Cardiac septum (tissue), 1 donor: ENCODE measurements around the gene DNAJC4. TPM values are rescaled to one million over a fixed set of nuclear protein-coding genes. Genes with fewer than 3 reads are reported as not detected.
A peak's percentile ranks its signal among the peaks of the same experiment; 100 is the strongest.

Experiments used
- DNase-seq: peaks from one replicate; pipeline ENCODE4 v3.0.0-alpha.2; 2020; ENCODE audit warnings: low spot score
- intact Hi-C: fragments of 100-400 bp; cut with DNase I; formaldehyde crosslinking; loops from one replicate; pipeline ENCODE4 v1.14.0; 2022
- total RNA-seq: library from RNA; stranded (reverse); fragmentation: NEBNext Ultra II Directional; extraction: Animal tissue kit (Norgen Biotek cat#: 25700); gene quantifications from one replicate; pipeline ENCODE4 v1.2.1, GENCODE V29; 2021
- donor health status: DM: no; HTN: no; CAD: no.

Gene DNAJC4
- total RNA-seq, 1 donor from 2014 or later: 51.9 TPM

DNA sequence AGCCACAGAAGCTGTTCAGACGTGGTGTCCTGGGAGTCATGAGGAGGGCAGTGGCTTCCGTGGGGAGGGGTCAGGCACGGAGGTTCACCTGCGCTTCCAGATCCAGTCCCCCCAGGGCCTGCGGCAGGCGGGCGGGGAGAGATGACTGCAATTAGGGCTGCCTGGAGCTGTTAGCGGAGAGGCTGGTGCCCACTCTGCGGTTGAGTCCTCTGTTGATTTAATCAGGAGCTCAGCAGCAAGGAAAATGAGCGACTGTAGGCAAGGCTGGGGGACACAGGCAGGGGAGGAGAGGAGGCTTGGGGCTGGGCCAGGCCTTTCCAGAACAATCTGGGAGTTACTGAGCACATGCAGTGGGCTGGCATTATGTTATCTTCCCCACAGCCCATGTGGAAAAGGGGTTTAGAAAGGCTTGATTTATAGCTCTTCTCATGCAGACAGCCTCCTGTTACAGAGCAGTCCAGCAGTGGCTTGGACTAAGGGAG lies 34.1 kb downstream of the DNAJC4 start:
- intact Hi-C loops: no loop called here
- no peak for DNase-seq

DNA sequence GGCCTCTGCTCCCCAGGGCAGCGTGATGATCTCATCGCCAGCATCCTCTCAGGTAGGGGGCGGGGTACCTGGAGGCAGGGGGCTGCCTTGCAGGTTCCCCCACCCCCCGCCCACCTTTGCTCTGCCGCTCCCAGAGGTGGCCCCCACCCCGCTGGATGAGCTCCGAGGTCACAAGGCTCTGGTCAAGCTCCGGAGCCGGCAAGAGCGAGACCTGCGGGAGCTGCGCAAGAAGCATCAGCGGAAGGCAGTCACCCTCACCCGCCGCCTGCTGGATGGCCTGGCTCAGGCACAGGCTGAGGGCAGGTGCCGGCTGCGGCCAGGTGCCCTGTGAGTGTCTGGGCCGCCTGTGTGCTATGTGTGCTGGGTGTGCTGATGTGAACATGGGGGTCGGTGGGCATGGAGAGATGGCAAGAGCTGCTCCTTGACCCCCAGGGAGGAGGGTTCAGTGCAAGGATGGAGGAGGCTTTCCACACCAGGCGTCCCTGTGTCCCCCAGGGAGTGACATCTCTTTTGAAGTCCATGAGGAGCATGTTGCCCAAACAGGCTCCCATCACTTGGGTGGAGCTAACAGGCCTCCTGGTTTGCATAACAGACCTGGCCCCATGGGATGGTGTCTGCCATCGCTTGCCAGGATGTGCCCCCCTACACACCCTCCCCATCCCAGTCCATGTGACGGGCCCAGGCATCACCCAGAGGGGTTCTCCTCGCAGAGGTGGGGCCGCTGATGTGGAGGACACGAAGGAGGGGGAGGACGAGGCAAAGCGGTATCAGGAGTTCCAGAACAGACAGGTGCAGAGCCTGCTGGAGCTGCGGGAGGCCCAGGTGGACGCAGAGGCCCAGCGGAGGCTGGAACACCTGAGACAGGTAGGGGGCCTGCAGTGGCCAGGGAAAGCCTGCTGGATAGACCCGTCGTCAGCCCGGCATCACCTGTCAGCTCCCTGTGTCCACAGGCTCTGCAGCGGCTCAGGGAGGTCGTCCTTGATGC lies 35.1 kb downstream of the DNAJC4 start:
- intact Hi-C loops: loop anchor here (5.0 kb wide), 1 partner anchor 37 kb away; the partner anchor contains the start of gene CATSPERZ
- no peak for DNase-seq

DNA sequence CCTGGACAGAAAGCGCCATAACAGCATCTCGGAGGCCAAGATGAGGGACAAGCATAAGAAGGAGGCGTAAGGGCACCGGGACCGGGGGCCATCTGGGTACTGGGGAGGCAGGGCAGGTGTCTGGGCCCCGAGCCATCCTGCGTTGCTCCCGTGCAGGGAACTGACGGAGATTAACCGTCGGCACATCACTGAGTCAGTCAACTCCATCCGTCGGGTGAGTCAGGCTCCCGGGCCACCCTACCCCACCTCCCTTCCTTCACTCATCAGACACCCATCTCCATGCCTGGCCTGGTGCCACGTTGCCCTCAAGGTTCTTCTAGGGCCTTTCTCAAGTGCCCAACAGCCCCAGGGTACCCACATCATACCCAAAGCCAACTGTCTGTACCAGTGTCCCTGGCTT lies 36.0 kb downstream of the DNAJC4 start:
- no peak for DNase-seq
- intact Hi-C loops: loop anchor here (5.0 kb wide), 1 partner anchor 36 kb away; the partner anchor contains the start of gene CATSPERZ

DNA sequence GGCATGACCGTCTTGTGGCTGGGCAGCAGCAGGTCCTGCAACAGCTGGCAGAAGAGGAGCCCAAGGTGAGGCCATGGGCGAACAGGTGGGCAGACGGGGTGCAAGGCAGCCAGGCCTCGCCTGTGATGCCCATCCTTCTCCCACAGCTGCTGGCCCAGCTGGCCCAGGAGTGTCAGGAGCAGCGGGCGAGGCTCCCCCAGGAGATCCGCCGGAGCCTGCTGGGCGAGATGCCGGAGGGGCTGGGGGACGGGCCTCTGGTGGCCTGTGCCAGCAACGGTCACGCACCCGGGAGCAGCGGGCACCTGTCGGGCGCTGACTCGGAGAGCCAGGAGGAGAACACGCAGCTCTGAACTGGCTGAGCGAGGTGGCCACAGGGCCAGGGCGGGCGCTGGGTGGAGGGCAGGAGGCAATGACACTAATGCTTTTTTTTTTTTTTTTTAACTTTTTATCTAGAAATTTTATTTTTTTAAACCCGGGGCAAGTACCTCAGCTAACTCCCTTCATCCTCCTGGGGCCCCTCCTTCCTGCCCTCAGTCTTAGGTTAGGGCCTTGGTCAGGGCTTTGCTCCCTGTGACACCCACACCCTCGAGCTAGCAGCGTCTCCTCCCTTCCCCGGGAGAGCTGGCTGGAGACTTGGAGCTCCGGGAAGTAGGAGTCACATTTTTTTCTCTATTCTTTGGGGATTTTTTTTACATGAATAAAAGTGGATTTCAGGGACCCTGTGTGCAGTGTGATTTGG lies 37.0 kb downstream of the DNAJC4 start:
- DNase-seq: no peak
- intact Hi-C loops: loop anchor here (5.0 kb wide), 1 partner anchor 35 kb away; the partner anchor contains the start of gene CATSPERZ

DNA sequence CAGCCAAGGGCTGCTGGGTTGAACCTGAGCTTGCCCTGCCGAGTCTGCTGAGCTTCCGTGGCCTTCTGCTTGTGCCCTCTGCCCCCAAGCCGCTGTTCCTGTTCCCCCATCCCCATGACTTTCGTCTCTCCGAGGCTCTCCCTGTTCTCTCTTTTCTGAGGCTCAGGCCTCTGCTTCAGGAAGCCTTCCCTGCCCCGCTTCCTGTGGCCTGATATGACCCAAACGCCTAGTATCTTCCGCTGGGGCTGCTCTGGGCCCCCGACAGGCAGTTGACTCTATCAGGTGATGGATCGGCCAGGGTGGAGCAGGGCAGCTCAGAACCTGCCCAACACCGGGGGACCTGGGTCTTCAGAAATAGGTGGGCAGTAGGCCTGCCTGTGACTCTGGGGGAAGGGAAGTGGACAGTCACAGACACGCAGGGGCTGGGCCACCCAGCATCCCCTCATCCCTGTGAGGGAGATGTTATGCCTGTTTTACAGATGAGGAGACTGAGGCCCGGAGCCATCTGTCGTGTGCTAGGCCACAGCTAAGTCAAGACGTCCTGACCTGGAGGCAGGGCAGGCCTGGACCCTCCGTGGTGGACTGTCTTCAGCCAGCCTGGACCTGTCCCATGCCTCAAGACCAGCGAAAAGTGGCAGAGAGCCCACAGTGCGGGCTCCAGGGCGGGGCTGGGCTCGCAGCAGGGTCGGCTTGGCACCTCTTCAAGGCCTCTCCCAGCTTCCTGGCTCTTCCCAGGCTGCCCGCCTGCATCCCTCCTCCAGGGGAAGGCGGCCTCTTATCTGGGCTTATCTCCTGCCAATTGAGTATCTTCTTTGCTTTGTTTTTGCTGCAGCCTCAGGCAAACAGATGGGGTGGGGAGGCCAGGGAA lies 37.9 kb downstream of the DNAJC4 start:
- intact Hi-C loops: loop anchor here (2.0 to 5.0 kb wide), 2 partner anchors 34 to 63 kb away; partner anchors contain the start of gene CATSPERZ
- DNase-seq: no peak

DNA sequence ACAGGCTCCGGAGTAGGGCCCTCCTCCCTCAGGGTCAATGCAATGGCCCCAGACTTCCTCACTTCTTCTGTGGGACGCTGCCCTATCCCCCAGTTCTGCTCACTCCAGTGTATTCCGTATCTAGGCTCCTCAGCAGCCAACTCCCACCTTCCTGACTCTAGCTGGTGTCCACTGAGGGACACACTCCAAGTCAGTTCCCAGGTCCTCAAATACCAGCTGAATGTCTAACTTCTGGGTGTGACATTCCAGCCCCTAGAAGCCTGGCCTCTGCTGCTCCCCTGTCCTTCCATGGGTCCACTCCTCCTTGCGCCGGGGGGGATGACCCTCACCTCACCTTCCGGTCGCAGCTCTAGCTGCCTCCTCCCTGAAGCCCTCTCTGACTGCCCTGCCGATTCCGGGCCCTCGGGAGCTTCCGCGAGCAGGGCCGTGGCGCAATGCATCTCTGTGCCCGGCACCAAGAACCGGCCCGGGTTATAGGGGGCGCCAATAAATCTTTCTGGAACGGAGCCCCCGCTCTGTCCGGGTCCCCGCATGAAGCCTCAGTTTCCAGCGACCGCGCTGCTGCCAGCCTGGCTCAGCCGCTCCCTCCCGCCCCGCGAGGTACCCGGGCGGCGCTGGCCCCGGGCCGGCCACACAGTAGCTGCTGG lies 38.7 kb downstream of the DNAJC4 start:
- DNase-seq: peak; percentile 84
- intact Hi-C loops: loop anchor here (1.0 to 5.0 kb wide), 4 partner anchors 22 to 64 kb away; partner anchors contain the start of genes CATSPERZ, NUDT22 and TRPT1

DNA sequence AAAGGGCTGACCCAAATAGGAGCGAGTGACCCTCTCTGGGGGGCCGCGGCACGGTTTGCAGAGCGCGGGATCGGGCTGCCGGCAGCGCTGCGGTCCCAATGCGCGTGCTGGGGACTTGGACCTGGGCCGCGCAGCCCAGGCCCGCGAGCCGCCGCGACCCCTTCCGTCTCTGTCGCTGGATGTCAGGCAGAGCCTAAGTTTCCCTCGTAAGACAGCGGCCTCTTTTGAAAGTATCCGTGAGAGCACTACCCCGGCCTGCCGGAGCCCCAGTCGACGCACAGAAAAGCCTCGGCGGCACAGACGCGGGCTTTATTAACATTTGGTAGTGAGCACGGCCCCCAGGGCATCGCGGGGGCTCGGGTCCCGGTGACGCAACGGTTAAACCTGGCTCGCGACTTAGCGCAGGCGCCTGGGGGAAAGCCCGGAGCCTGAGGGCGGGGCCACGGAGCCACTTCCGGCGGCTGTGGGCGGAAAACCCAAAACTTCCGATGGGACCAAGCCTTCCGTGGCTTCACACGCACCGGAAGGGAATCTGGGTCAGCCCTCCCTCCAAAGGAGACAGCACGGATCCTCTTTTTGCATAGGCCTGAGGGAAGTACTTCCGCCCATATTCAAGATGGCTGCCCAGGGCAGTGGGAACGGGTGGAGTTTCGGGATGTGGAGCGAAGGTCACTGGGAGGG lies 39.3 kb downstream of the DNAJC4 start:
- intact Hi-C loops: loop anchor here (1.0 to 5.0 kb wide), 5 partner anchors 16 to 65 kb away; partner anchors contain the start of genes CATSPERZ, GPR137, NUDT22 and TRPT1
- peak; percentile 99 for DNase-seq

DNA sequence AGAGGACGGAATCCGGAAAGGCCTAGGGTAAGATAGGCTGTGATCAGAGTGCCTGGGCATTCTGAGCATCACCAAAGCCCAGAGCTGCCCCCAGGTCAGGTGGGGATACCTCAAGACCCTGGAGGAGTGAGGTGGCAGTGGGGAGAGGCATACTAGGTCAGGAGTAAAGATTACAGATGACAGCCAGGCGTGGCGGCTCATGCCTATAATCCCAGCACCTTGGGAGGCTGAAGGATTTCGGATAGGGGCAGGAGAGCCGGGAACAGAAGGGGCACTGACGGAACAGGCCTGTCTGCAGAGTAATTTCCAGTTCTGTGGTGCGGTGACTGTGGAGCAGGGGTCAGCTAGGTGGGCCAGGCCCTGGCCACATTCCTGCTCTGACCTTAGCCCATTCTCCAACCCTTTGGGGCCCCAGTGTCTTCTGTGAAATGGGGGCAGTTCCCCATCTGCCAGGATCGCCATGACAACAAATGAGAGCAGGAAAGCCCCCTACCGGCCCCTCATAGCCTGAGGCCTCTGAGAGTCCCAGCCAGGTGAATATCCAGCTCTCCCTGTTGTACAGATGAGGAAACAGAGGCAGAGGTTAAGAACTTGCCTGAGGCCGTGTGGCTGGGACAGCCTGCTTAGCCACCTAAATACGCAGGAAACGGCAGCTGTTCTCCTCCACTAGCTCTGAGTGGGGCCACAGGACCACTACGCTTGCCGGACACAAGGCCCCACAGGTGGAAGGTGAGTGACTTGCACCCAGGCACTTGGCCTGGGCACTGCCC lies 44.9 kb downstream of the DNAJC4 start:
- intact Hi-C loops: no loop called here
- DNase-seq: no peak

DNA sequence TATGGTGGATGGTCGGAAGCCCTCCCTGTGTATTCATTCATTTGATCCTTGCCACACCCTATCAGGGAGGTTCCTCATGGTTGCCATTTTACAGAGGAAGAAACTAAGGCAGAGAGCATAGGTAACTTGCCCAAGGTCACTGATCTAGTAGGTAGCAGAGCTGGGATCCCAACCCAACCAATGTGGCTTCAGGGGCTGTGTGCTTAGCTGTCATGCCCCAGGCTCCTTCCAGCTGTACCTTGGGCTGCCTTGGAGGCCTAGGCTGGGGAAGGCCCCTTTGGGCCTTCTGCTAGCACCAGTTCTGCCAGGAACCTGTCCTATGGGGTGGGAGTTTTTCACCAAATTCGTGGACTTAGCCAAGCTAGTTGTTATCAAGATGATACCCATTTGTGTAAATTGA lies 45.5 kb downstream of the DNAJC4 start:
- intact Hi-C loops: no loop called here
- no peak for DNase-seq

DNA sequence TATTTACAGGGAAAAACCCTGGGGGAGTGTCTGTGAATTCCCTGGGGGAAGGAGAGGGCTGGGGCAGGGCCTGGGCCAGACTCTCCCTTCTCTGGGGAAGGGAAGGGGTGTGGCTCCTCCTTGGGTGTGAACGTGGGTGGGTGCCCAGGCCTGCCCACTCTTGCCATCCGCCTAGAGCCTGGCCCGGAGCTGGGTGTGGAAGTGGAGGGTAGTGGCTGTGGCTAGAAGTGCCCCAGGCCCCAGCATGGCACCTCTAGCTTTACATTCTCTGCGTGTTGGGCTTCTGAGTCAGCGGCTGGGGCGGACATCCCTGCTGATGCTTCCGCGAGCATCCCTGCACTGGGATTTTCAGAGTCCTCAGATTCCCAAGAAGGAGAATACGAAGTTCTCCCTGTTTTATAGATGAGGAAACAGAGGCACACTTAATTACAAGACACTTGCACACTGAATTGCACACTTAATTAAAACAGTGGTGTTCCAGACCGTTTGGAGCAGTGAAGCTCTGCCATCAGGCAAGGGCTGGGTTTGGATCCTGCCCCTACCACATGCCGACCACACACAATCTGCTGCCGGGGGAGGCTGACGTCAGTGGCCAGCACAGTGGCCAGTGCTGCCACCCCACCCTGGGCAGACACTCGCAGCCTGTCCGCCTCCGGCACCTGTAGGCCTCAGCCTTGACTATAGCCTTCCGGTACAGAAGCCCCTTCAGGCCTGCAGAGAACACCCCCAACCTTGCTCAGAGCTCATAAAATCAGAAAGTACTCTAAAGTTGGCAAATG lies 46.5 kb downstream of the DNAJC4 start:
- intact Hi-C loops: no loop called here
- DNase-seq: no peak

DNA sequence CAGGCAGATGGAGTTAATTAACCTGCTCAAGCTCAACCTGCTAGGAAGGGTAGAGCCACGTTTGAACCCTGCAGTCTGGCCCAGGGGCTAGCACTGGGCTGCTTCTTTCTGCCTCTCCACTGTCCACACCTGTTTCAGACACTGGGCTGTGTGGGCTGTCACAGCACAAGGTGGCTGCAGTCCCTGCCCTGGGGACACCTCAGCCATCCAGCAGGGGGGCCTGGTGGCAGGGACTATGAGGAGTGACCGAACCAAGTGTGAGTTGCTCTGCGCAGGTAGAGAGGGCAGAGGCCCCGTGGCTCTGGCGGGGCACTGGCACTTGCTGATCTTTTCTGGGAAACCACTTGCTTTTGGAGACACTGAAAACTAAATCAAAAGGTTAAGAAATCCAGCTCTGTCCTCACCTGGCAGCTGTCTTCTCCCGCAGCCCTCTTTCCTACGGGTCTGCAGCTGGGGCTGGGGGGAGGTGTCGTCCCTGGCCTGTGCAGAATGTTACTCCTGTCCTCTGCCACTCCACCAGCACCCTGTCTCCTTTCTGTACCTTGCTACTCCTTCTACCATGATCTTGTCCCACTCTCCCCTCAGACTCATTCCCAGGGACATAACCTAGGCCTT lies 48.3 kb downstream of the DNAJC4 start:
- intact Hi-C loops: no loop called here
- DNase-seq: no peak

DNA sequence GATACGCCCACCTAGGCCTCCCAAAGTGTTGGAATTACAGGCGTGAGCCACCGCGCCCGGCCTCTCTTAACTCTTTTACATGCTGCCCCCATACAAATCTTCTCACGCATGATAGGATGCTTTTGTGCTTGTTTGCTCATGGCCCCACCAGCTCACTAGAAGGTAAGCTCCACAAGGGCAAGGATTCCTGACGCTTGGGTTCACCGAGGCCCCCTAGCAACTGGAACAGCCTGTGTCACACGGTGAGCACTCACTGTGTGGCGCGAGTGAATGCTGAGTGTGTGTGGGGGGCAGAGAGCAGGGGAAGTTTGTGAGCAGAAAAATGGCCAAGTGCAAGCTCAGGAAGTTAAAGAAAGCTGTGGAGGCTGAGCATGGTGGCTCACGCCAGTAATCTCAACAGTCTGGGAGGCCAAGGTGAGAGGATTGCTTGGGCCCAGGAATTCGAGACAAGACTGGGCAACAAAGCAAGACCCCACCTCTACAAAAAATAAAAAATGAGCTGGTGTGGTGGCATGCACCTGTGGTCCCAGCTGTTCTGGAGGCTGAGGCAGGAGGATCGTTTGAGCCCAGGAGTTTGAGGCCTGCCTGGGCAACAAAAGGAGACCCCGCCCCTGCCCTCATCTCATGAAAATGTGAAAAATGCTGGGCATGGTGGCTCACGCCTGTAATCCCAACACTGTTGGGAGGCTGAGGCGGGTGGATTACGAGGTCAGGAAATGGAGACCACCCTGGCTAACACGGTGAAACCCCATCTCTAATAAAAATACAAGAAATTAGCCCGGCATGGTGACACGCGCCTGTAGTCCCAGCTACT lies 51.8 kb downstream of the DNAJC4 start:
- no peak for DNase-seq

DNA sequence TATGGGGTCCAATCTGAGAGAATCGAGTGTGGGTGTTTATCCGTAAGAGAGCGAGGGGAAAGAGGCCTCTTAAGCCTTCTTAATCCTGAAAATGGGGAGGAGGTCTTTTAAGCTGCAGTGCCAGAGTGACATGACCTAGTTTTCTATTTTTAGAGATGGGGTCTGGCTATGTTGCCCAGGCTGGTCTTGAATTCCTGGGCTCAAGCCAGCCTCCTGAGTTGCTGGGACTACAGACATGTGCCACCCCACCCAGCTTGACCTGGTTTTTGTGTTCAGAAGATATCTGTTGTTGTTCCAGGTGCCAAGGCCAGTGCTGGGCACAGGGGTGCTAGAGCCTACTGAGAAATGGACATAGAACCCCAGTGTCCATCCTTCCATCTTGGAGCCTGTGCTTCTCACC lies 52.7 kb downstream of the DNAJC4 start:
- intact Hi-C loops: no loop called here
- no peak for DNase-seq

More for the DNA sequence above, 51.8 kb downstream of the DNAJC4 start:
- intact Hi-C loops: no loop called here
